DMS153 treated with DMSO at 0.1 percent for 48 hours (cell line): ENCODE data around the gene LRRC63.
"Not testable (repeated sequence)": the region's sequence is repeated elsewhere in the genome, so short reads cannot be mapped to it uniquely, and the experiment has no call there.

ENCODE experiments used
- DNase-seq: peaks from one replicate; lab custom pipeline; 2025; ENCODE audit not compliant: unreplicated experiment; lab: John Stamatoyannopoulos, UW

LRRC63 gene

GRCh38 chr13:46211483-46212351 is at the start of gene LRRC63:
LRRC63 (plus strand) TSS chr13:46211928; CDS start chr13:46213035, 1,107 bp downstream.
- DNase-seq: peak; percentile 79

DNA sequence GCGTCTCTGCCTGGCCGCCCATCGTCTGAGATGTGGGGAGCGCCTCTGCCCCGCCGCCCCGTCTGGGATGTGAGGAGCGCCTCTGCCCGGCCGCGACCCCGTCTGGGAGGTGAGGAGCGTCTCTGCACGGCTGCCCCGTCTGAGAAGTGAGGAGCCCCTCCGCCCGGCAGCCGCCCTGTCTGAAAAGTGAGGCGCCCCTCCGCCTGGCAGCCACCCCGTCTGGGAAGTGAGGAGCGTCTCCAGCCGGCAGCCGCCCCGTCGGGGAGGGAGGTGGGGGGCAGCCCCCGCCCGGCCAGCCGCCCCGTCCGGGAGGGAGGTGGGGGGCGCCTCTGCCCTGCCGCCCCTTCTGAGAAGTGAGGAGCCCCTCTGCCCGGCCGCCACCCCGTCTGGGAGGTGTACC is 49.0 kb upstream of the LRRC63 start:
- not testable (repeated sequence) for DNase-seq

DNA sequence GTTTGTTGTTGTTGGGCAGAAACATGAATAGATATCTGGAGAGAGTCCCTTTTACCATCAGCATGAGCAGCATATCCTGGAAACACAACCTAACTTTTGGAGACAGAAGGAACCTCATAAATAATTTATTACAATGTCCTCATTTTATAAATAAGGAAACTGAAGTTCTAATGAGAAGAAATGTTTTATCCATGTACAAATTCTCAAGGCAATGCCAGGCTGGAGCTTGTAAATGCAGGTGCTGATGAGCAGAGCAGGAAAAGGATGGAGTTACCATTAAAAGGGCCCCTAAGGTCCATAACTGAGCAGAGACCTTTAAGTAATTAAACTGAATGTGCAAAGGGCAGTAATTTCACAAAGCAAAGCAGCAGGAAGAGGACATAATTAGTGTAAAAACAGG is 47.1 kb upstream of the LRRC63 start:
- DNase-seq: no peak

- no peak for DNase-seq
These were observed 46.1 kb upstream of the LRRC63 start for GRCh38 chr13:46165485-46166223.

GRCh38 chr13:46166224-46166584 is 45.5 kb upstream of the LRRC63 start:
- no peak for DNase-seq

DNA sequence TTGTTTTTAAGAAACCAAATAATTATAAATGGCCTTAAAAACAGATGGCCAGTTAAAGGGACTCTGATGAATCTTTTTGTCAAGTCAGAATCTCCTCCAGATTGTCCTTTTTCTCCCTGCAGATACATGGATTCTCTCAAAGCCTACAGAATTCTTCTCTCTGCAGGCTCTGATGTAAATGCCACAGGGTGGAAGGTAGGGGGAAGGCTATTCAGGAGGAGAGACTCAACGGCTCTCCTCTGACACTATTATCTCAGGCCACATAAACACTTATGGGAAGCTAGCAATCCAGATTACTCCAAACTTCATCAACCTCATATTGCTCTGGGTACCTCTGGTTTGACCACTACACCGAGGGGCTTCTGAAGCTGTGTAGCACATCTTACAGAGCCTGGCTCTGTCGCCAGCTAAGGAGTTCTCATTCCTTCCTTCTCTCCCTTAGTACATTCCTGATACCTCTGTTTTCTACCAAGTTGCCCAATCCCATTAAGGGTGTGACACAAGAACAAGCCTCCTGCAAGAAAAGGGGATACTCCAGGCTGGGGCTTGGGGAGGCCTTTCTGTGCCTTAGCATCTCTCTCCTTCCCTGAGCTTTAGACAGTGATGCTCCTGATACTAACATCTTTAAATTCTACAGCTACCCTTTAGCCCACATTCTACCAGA is 44.6 kb upstream of the LRRC63 start:
- DNase-seq: no peak

DNA sequence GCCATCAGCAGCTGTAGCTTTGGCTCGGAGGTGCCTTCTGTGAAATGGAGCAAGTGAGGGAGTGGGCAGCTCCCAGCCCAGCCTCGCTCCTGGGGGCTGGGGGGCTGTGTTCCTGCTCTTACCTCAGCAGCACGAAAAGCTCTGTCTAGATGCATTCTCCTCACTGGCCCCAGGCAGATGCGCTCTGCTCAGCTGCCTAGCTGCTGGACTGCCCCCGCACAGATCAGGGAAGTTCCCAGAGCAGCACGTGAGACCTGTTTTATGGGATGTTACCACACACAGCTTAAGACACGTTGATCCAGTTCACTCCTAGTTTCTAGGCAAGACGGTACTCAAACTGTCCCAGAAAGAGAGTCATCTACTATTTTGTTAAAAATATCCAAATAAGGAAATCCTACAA is 43.4 kb upstream of the LRRC63 start:
- no peak for DNase-seq

DNA sequence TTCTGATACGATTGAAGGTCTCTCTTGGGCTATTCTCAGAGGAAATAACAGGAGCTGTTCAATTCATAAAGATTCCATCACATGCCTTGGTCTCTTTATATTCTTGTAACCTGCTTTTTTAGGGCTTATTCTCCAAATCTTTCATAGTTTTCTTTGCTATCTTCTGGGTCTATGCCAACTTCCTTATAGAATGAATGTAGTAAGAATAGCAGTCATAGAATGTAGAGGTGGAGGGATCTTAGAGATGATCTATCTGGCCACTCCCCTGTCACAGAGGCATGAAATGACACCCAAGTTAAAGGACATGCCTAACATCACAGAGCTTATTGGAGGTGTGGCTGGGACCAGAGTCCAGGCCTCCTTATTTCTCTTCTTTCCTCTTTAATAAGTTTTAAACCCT is 42.9 kb upstream of the LRRC63 start:
- no peak for DNase-seq

- DNase-seq: no peak
These were observed 42.0 kb upstream of the LRRC63 start for GRCh38 chr13:46169758-46170157.

- no peak for DNase-seq
These were observed 41.5 kb upstream of the LRRC63 start for GRCh38 chr13:46170268-46170667.

GRCh38 chr13:46170687-46171086 is 41.0 kb upstream of the LRRC63 start:
- DNase-seq: no peak

DNA sequence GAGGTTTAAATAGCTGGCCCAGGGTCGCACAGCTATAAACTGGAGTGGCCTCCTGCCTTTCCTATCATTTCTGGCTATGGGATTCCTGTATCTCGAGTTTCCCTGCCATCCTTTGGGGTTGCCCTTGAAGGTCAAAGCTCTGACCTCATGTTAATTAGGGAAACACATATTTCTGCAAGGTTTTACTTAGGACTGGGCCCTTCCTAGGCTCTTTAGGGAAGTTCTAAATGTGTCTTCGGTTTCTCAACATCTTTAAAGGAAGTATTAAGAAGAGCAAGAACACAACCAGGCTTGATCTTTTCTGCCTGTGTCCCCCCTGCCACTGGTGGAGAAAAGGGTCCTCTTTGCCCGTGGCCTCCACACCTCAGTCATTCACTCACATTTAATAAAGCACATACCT is 40.5 kb upstream of the LRRC63 start:
- DNase-seq: no peak

DNA sequence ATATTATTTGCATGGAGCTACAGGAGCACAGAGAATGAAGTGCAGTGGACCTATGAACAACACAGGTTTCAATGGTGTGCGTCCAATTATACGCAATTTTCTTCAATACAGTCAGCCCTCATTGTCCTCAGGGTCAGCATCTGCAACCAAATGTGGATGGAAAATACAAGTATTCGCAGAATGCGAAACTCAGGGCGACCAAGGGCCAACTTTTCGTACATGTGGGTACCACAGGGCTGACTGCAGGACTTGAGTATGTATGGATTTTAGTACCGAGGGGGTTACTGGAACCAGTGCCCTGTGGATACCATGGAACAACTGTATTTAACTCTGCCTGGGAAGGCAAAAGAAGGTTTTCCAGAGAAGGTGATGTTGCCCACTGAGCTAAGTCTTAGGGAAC is 40.0 kb upstream of the LRRC63 start:
- DNase-seq: no peak

- no peak for DNase-seq
These were observed 39.2 kb upstream of the LRRC63 start for GRCh38 chr13:46172531-46172991.

DNA sequence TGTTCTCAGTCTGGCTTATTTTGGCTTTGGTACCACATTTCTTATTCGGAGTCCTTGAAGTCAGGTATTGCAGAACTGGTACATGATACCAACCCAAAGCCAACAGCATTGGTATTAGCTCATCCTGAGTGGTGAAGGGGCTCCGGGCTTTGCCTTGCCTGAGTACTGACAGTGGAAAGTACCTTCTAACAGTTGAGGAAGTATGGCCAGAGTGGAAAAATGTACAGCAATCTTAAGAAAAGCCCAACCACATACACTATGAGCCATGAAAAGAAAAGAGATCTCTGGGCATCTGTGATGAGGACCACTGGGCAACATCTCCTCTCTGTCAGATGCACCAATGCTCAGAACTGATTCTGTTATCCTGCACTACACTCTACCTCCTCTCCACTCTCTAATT is 38.1 kb upstream of the LRRC63 start:
- DNase-seq: no peak

- DNase-seq: no peak
These were observed 35.0 kb upstream of the LRRC63 start for GRCh38 chr13:46176756-46177155.

DNA sequence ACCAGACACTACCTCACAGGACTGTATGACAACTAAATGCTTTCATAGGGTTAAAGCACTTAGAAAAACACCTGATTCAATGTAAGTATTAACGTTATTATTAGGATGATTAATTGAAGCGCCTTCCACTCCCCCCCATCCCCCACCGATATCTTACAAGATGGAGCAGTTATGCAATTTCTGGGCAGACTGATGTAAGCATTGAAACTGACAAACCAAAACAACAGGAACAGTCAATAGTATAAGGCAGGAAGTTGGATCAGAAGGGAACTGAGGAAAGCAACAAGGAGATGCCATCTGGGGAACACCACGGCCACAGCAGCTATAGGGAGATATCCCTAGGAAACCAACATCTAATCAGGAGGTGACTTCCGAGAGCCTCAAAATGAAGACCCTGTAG is 33.6 kb upstream of the LRRC63 start:
- DNase-seq: no peak

DNA sequence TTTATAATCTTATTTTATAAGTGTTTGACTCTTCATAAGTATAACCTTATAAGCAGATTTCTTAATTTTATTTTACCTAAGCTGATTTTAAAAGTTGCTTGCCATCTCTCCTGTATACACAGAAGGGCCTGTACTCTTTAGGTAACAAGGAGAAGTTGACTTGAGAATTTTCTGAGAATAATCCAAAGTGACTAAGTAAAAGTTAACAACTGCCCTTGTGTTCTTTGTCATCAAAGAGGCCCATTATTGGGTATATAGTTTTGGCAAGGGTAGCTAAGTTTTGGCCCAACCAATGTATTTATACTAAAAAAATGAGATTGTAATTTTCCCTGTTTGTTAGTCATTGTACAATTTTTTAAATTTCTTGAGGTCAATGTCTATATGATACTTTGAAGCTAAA is 32.9 kb upstream of the LRRC63 start:
- no peak for DNase-seq

- DNase-seq: no peak
These were observed 32.2 kb upstream of the LRRC63 start for GRCh38 chr13:46179491-46179908.

DNA sequence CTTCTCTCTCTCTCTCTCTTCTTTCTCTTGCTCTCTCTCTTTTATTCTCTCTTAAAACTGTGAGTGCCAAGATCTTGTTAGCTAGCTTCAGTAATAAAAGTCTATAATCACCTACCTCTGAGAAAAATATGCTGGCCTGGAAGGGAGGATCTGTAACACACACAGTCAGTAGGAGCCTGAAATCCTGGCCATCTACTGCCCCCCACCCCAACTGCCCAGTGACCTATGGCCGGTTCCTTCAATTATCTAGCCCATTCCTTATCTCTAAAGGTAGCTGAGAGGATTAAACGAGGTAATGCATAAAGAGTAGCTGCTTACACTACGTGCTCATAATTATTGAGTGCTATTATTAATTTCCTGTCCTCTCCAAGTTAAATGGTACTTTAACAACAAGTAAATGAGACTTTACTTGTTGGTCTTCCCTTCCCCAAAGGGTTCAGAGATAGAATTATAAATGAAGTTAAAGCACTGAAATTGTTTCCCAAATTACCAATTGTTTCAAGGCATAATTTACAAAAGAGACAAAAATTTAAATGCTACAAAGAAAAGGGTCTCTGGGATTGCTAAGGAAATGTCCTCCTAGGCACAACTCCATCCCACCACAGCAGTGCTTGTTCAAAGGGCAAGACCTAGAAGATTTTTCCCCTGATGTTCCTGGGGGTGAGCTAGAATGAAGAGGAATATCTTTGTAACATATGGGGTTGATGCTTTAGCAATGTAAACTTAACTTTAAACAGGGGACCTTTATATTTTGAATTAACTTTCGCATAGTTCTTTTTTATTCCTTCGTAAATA is 31.6 kb upstream of the LRRC63 start:
- DNase-seq: no peak

DNA sequence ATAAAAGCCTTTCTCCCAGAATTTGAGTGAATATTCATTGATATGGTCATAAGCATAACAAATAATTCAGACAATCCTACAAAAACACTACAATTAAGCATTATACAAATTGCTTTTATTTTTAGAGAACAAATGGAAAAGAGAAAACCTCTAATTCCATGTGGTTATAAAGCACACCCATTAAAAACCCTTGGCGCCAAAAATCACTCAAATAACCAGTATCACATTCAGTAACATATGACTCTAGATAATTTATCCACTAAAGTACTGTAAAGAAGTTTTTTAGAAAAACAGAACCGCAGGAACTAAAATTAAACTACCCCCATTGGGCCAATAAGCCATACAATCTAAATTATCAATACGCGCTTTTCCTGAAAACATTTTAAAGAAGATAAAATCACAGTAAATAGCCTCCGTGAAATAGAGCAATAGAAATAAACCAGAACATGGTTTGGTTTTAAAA is 30.3 kb upstream of the LRRC63 start:
- DNase-seq: no peak
